HG03045 (cell line): ENCODE results near the gene TUBA3E.
"Not testable (repeated sequence)": the region's sequence is repeated elsewhere in the genome, so short reads cannot be mapped to it uniquely, and the experiment has no call there.

Experiments
- ATAC-seq: cut with Tn5 transposase; IDR thresholded peaks from one replicate; pipeline ENCODE4 v1.9.1; 2021; ENCODE audit warnings: mild to moderate bottlenecking, moderate library complexity; ENCODE audit not compliant: unreplicated experiment

TUBA3E gene

DNA sequence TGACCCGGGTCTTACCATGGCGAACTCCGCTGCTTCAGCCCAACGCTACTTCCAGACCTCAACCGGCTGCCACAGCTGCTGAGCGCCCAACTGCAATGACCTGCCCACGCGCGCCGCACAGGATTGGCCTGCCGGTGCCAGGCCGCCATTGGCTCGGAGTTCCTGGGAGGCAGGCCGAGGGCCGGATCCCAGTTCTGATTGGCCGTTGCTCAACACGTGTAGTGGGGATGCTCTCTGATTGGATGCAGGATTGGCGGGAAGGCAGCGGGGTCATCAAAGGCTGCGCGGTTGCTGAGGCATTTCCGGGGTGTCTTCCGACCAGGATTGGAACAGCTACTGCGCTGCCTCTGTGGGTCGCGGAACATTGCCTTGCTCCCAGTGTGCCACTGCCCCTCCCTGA lies at the start of gene TUBA3E:
TSS of gene TUBA3E (minus strand) at position 97 of the 400 bp plus-strand sequence. CDS start at position 18, 79 bp downstream.
- ATAC-seq, result no peak

DNA sequence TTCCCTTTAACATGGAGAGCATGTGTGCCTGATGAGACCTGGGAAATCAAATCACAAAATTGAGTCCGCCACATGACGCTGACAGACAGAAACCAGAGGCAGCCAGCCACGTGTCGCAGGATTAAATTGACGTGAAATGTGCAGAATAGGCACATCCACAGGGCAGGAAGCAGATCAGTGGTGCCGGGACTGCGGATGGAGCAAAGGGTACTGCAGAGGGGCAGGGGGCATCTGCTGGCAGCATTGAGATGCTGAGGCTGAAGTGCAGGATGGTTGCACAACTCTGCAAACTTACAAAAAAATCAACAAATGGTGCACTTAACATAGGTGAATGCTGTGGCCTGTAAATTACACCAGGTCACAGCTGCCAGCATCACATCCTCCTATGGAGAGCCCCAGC lies 48.2 kb upstream of the TUBA3E start:
- ATAC-seq, result no peak

GRCh38 chr2:130245976-130246375 lies 47.7 kb upstream of the TUBA3E start:
- ATAC-seq, result no peak

GRCh38 chr2:130243359-130243758 lies 45.1 kb upstream of the TUBA3E start:
- no peak for ATAC-seq

GRCh38 chr2:130241041-130241707 lies 42.9 kb upstream of the TUBA3E start:
- no peak for ATAC-seq

DNA sequence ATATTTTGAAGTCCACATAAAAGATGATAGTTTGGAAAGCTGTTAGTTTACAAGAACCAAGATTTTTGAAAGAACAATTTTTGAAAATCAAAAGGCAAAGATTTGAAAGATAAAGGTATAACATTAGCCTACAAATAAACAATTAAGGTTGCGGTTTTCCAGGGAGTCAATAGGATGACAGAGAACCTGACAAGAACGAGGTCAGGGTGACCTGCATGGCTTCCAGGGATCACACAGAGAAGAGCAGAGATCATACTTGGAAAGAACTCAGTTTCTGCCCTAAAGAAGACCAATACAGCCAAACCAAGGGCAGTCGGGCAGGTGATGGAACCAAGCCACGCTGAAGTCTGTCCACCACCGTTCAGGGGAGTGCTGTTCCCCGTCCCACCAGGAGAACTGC lies 41.3 kb upstream of the TUBA3E start:
- ATAC-seq, result not testable (repeated sequence)

- ATAC-seq, result not testable (repeated sequence)
Measured at GRCh38 chr2:130233066-130233465, 34.8 kb upstream of the TUBA3E start.

- no peak for ATAC-seq
Measured at GRCh38 chr2:130231656-130232055, 33.4 kb upstream of the TUBA3E start.

GRCh38 chr2:130230907-130231306 lies 32.7 kb upstream of the TUBA3E start:
- not testable (repeated sequence) for ATAC-seq

DNA sequence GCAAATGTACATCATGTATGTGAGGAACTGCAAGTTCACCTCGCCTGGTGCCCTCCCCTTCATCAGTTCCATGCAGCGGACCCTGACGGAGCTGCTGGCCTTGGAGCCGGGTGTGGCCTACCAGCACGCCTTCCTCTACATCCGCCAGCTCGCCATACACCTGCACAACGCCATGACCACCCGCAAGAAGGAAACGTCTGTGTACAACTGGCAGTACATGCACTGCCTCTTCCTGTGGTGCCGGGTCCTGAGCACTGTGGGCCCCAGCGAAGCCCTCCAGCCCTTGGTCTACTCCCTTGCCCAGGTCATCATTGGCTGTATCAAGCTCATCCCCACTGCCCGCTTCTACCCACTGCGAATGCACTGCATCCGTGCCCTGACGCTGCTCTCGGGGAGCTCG lies 32.1 kb upstream of the TUBA3E start:
- ATAC-seq, result not testable (repeated sequence)

GRCh38 chr2:130229161-130229510 lies 30.9 kb upstream of the TUBA3E start:
- ATAC-seq, result not testable (repeated sequence)

GRCh38 chr2:130228467-130229160 lies 30.4 kb upstream of the TUBA3E start:
- not testable (repeated sequence) for ATAC-seq

DNA sequence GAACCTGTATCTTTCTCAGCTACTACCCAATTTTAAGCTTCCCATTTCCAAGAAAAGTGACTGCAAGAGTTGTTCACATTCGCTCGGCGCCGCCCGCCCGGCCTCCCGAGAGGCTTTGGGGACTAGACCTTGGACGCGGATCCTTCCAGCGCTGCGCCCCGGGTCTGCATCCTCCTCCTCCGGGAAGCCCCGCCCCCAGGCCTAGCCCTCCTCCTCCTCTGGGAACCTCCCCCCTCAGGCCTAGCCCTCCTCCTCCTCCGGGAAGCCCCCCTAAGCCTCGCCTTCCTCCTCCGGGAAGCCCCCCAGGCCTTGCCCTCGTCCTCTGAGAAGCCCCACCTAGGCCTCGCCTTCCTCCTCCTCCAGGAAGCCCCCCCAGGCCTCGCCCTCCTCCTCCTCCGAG lies 29.8 kb upstream of the TUBA3E start:
- not testable (repeated sequence) for ATAC-seq

- ATAC-seq, result peak; percentile 91
Measured at GRCh38 chr2:130222523-130222922, 24.3 kb upstream of the TUBA3E start.

GRCh38 chr2:130220505-130220904 lies 22.3 kb upstream of the TUBA3E start:
- ATAC-seq, result not testable (repeated sequence)

GRCh38 chr2:130219147-130219546 lies 20.9 kb upstream of the TUBA3E start:
- ATAC-seq, result not testable (repeated sequence)

DNA sequence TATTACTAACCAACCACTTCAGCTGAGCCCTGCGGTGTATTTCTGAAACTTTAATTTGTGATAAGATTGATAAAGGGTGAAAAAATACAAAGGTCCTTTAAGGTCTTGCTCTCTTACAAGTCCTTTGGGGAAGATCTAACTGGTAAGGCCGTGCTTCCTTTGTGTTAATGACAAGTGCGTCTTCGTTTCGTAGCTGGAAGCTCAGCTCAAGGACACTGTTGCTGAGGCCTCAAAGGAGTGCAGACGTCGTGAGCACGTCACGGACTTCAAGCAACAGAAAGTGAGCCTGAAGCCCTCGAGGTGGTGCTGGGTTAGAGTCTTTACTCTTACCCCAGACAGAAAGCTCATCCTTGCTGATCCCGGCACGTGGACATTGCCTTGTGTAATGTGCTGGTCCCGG lies 8.8 kb upstream of the TUBA3E start:
- not testable (repeated sequence) for ATAC-seq

DNA sequence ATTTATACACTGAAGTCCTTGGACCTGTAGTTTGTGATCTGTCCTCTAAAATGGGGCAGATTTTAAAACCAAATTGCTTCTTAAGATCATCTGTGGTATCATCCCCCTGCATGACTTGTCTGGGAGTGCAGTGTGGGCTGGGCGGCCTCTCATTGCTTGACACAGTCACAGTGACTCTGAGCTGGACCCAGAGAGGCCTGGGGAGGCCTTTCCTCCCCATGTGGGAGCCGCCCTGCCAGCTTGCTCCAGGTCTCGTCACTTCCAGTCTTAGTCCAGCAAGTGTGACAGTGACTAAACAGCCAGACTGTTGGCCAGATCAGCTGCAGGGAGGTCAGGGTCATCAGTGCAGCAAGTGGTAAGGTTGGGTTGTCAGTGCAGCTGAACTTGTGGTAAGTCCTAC lies 4.9 kb upstream of the TUBA3E start:
- ATAC-seq, result not testable (repeated sequence)

- ATAC-seq, result not testable (repeated sequence)
Measured at GRCh38 chr2:130202518-130202917, 4.3 kb upstream of the TUBA3E start.

GRCh38 chr2:130196052-130196451 lies 2.2 kb downstream of the TUBA3E start:
- ATAC-seq, result not testable (repeated sequence)

- not testable (repeated sequence) for ATAC-seq
Measured at GRCh38 chr2:130195089-130195635, 3.1 kb downstream of the TUBA3E start.

DNA sequence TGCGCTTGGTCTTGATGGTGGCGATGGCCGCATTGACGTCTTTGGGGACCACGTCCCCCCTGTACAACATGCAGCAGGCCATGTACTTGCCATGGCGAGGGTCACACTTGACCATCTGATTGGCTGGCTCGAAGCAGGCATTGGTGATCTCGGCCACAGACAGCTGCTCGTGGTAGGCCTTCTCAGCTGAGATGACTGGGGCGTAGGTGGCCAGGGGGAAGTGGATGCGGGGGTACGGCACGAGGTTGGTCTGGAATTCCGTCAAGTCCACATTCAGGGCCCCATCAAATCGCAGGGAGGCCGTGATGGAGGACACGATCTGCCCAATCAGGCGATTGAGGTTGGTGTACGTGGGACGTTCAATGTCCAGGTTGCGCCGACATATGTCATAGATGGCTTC lies 4.4 kb downstream of the TUBA3E start:
- not testable (repeated sequence) for ATAC-seq
